Measurements from ENCODE around the gene MBLAC2. TPM values are rescaled to one million over a fixed set of nuclear protein-coding genes. Genes with fewer than 3 reads are reported as not detected.

Gene MBLAC2
- total RNA-seq, 1 experiment from 2014 or later, result 4.6 TPM

DNA sequence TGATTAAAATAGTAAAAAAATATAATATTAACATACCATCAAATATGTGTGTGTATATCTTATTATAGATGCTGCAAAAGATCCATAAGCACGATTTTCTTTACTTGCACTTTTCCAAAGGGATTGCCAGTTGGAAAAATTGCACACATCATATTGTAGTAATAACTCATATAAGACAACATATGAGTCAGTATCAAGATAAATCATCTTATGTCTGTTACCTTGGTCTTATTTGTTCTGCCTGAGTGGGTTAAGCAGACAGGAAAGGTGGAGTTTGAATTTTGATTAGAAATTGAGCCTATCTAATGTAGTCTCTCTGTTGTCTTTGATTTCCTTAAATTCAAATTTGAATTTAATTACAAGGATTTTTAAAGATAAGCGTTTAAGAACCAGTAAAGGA lies 30.2 kb upstream of the MBLAC2 start:
- no peak overlapping the region for H3K4me3 ChIP-seq
- TF ChIP-seq, protein P1, sequence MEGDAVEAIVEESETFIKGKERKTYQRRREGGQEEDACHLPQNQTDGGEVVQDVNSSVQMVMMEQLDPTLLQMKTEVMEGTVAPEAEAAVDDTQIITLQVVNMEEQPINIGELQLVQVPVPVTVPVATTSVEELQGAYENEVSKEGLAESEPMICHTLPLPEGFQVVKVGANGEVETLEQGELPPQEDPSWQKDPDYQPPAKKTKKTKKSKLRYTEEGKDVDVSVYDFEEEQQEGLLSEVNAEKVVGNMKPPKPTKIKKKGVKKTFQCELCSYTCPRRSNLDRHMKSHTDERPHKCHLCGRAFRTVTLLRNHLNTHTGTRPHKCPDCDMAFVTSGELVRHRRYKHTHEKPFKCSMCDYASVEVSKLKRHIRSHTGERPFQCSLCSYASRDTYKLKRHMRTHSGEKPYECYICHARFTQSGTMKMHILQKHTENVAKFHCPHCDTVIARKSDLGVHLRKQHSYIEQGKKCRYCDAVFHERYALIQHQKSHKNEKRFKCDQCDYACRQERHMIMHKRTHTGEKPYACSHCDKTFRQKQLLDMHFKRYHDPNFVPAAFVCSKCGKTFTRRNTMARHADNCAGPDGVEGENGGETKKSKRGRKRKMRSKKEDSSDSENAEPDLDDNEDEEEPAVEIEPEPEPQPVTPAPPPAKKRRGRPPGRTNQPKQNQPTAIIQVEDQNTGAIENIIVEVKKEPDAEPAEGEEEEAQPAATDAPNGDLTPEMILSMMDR (conservative IDR thresholded peaks at IDR 0.05), result no peak
- no peak for TF ChIP-seq EZH2 (IDR thresholded peaks at IDR 0.05; ENCODE audit: low read depth)
- no peak overlapping the region for H2AFZ ChIP-seq
- ChIA-PET POLR2A (ENCODE audit: unreplicated experiment) (no interaction called here), CTCF (no interaction called here)
- peaks cover 4% of the 10 kb centered on the region; the same call in 1 of the 2 replicates for H3K4me1 ChIP-seq (replicated peaks; ENCODE audit: insufficient read depth)
- no peak overlapping the region for H3K4me2 ChIP-seq
- no peaks in the 10 kb centered on the region for H3K27me3 ChIP-seq (ENCODE audit: insufficient read depth, low read depth)
- no peaks in the 10 kb centered on the region for H3K36me3 ChIP-seq (ENCODE audit: low read depth)
- H3K9me3 ChIP-seq (ENCODE audit: insufficient read depth, low read depth), result no peaks in the 10 kb centered on the region
- no peaks in the 10 kb centered on the region for H3K9me2 ChIP-seq (ENCODE audit: insufficient read depth)
- no peak for DNase-seq
- no peaks in the 10 kb centered on the region for H4K20me1 ChIP-seq (ENCODE audit: insufficient read depth)
- no TSS peak for BruUV-seq (replicated peaks)
- intact Hi-C loops (cut with micrococcal nuclease; ENCODE audit: unreplicated experiment), result no loop called here
- no peak overlapping the region for H3K27ac ChIP-seq
- no peaks in the 10 kb centered on the region for H3F3A ChIP-seq (ENCODE audit: insufficient read depth, low read depth)
- H3K79me2 ChIP-seq (ENCODE audit: low read depth), result no peaks in the 10 kb centered on the region

DNA sequence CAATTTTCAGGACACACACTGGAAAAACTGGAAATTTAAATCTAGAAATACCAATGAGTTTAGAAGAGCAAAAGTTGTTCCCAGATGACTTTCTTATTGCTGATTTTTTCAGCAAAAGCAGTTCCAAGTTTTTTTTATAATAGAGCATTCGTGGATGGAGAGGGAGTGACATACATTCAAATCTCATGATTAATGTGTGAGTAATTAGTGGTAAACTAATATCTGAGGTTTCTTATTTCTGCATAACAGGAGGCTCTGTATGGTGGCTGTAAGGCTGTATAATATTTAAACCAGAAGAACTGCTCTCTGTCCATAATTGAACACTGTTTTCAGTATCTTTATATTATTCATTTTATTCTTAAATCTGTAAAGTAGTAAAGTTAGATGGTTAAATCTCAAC lies 29.0 kb upstream of the MBLAC2 start:
- intact Hi-C loops (cut with micrococcal nuclease; ENCODE audit: unreplicated experiment), result no loop called here
- Histone ChIP-seq H3F3A (ENCODE audit: insufficient read depth, low read depth) (no peaks in the 10 kb centered on the region), H3K36me3 (ENCODE audit: low read depth) (no peaks in the 10 kb centered on the region), H3K27me3 (ENCODE audit: insufficient read depth, low read depth) (no peaks in the 10 kb centered on the region), H3K4me3 (no peak overlapping the region), H3K4me2 (no peak overlapping the region), H3K9me3 (ENCODE audit: insufficient read depth, low read depth) (no peaks in the 10 kb centered on the region), H3K4me1 (replicated peaks; ENCODE audit: insufficient read depth) (peaks cover 4% of the 10 kb centered on the region; the same call in 1 of the 2 replicates), H2AFZ (no peak overlapping the region), H3K27ac (no peak overlapping the region), H3K9me2 (ENCODE audit: insufficient read depth) (no peaks in the 10 kb centered on the region), H4K20me1 (ENCODE audit: insufficient read depth) (no peaks in the 10 kb centered on the region), H3K79me2 (ENCODE audit: low read depth) (no peaks in the 10 kb centered on the region)
- CTCF ChIA-PET, result no interaction called here
- POLR2A ChIA-PET (ENCODE audit: unreplicated experiment), result no interaction called here
- TF ChIP-seq EZH2 (IDR thresholded peaks at IDR 0.05; ENCODE audit: low read depth), result no peak
- TF ChIP-seq, protein P1 (conservative IDR thresholded peaks at IDR 0.05), result no peak
- DNase-seq, result no peak
- BruUV-seq (replicated peaks), result no TSS peak

DNA sequence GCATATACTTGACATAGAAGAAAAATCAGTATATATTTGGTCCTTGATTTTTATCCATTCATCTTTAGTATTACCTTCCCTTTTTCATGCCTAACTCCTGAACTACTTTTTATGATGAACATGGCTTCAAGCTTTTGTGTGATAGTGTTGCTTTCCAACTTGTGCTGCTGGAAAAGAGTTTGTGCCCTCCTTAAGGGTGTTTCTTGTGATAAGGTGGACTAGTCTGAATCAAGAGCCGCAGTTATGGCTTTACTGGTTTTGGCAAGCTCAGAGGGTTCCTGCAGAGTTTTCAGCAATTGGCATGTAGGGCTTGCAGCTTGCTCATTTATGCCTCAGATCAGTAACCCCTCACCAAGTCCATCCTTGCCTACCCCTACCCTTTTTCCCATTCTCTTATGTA lies 20.6 kb upstream of the MBLAC2 start:
- intact Hi-C loops (cut with micrococcal nuclease; ENCODE audit: unreplicated experiment), result no loop called here
- Histone ChIP-seq H3K4me1 (replicated peaks; ENCODE audit: insufficient read depth) (no peaks in the 10 kb centered on the region), H3F3A (ENCODE audit: insufficient read depth, low read depth) (no peaks in the 10 kb centered on the region), H3K9me2 (ENCODE audit: insufficient read depth) (no peaks in the 10 kb centered on the region), H3K79me2 (ENCODE audit: low read depth) (no peaks in the 10 kb centered on the region), H3K36me3 (ENCODE audit: low read depth) (no peaks in the 10 kb centered on the region), H3K9me3 (ENCODE audit: insufficient read depth, low read depth) (no peaks in the 10 kb centered on the region), H3K27me3 (ENCODE audit: insufficient read depth, low read depth) (no peaks in the 10 kb centered on the region), H3K4me3 (no peak overlapping the region), H4K20me1 (ENCODE audit: insufficient read depth) (no peaks in the 10 kb centered on the region), H3K27ac (no peak overlapping the region), H2AFZ (no peak overlapping the region), H3K4me2 (no peak overlapping the region)
- DNase-seq, result no peak
- BruUV-seq (replicated peaks), result no TSS peak
- no peak for TF ChIP-seq EZH2 (IDR thresholded peaks at IDR 0.05; ENCODE audit: low read depth)
- TF ChIP-seq, protein P1 (conservative IDR thresholded peaks at IDR 0.05), result no peak
- ChIA-PET POLR2A (ENCODE audit: unreplicated experiment) (no interaction called here), CTCF (no interaction called here)

Measured in PC-9 (cell line).